ENCODE measurements around the gene CD63. TPM values are rescaled to one million over a fixed set of nuclear protein-coding genes. Genes with fewer than 3 reads are reported as not detected.

Gene CD63
- total RNA-seq, 1 experiment from 2014 or later: 880 TPM

DNA sequence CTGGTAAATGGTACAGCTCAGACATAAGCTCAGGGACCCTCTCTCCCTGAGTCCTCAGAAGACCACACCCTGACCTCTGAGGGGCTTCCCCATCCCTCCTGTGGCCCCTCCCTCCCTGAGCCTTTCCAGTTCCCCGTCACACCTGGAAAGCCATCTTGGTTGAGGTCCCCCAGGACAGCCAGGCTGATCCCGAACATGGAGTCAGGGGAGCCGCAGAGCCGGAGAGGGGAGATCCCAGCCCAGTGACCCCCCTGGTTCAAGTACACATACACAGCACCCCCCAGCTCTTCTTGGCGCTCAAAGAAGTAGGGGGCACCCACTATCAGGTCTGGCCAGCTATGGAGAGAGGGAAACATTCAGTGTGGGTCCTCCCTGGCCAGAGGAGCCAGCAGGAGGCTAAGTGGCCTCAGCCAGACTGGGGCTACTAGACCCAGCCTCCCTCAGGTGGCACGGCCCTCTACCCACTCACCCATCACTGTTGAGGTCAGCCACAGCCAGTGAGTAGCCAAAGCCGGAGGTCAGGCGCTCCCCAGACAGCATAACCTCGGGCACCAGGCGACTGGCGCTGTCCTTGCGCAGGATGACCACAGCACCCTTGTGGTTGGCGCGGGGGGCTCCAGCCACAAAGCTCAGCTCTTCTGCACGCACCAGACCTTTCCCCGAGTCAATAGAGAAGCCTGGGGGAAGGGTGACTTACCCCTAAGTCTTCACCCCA lies 30.4 kb downstream of the CD63 start:
- intact Hi-C loops (cut with micrococcal nuclease; ENCODE audit: unreplicated experiment): no loop called here
- CTCF ChIA-PET: interaction anchor here (3.2 kb wide), 1 partner anchor 17 kb away, joined by 14 read pairs; a partner anchor contains a TSS
- BruUV-seq (replicated peaks): no TSS peak
- no peaks in the 10 kb centered on the region for H3K36me3 Mint-ChIP-seq (ENCODE audit: insufficient read depth, unreplicated experiment)
- H3K4me1 Mint-ChIP-seq (ENCODE audit: low read depth, unreplicated experiment): no peaks in the 10 kb centered on the region
- no peak for DNase-seq
- H3K9me3 Mint-ChIP-seq (ENCODE audit: low read depth, unreplicated experiment): no peaks in the 10 kb centered on the region
- H3K27me3 Mint-ChIP-seq (ENCODE audit: unreplicated experiment): peaks cover 58% of the 10 kb centered on the region
- no peak overlapping the region for H3K4me3 Mint-ChIP-seq (ENCODE audit: low read depth, unreplicated experiment)
- no peak overlapping the region for H3K27ac Mint-ChIP-seq (ENCODE audit: unreplicated experiment)
- TF ChIP-seq, protein P1, sequence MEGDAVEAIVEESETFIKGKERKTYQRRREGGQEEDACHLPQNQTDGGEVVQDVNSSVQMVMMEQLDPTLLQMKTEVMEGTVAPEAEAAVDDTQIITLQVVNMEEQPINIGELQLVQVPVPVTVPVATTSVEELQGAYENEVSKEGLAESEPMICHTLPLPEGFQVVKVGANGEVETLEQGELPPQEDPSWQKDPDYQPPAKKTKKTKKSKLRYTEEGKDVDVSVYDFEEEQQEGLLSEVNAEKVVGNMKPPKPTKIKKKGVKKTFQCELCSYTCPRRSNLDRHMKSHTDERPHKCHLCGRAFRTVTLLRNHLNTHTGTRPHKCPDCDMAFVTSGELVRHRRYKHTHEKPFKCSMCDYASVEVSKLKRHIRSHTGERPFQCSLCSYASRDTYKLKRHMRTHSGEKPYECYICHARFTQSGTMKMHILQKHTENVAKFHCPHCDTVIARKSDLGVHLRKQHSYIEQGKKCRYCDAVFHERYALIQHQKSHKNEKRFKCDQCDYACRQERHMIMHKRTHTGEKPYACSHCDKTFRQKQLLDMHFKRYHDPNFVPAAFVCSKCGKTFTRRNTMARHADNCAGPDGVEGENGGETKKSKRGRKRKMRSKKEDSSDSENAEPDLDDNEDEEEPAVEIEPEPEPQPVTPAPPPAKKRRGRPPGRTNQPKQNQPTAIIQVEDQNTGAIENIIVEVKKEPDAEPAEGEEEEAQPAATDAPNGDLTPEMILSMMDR (IDR thresholded peaks at IDR 0.05; ENCODE audit: unreplicated experiment): no peak

DNA sequence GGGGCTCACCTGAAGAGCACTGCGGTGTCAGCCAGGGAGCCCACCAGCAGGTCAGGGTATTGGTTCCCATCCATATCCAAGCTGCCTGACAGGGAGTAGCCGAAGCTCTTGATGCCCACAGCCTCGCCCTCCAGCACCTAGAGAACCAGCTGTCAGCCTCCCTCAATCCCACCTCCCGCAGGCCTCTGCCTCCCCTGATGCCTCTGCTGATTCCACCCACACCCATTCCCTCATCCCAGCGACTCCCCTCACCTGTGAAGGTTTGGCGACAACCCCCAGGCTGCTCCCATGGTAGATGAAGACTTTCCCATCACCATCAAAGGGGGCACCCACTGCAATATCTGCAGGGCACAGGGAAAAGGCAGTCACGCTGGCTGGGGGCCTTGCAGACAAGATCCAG lies 31.1 kb downstream of the CD63 start:
- Mint-ChIP-seq H3K36me3 (ENCODE audit: insufficient read depth, unreplicated experiment) (no peaks in the 10 kb centered on the region), H3K9me3 (ENCODE audit: low read depth, unreplicated experiment) (no peaks in the 10 kb centered on the region), H3K27me3 (ENCODE audit: unreplicated experiment) (peaks cover 52% of the 10 kb centered on the region), H3K4me3 (ENCODE audit: low read depth, unreplicated experiment) (no peak overlapping the region), H3K27ac (ENCODE audit: unreplicated experiment) (no peak overlapping the region), H3K4me1 (ENCODE audit: low read depth, unreplicated experiment) (no peaks in the 10 kb centered on the region)
- CTCF ChIA-PET: interaction anchor here (3.2 kb wide), 1 partner anchor 16 kb away, joined by 14 read pairs; a partner anchor contains a TSS
- intact Hi-C loops (cut with micrococcal nuclease; ENCODE audit: unreplicated experiment): no loop called here
- BruUV-seq (replicated peaks): no TSS peak
- DNase-seq: no peak
- TF ChIP-seq, protein P1 (IDR thresholded peaks at IDR 0.05; ENCODE audit: unreplicated experiment): no peak

DNA sequence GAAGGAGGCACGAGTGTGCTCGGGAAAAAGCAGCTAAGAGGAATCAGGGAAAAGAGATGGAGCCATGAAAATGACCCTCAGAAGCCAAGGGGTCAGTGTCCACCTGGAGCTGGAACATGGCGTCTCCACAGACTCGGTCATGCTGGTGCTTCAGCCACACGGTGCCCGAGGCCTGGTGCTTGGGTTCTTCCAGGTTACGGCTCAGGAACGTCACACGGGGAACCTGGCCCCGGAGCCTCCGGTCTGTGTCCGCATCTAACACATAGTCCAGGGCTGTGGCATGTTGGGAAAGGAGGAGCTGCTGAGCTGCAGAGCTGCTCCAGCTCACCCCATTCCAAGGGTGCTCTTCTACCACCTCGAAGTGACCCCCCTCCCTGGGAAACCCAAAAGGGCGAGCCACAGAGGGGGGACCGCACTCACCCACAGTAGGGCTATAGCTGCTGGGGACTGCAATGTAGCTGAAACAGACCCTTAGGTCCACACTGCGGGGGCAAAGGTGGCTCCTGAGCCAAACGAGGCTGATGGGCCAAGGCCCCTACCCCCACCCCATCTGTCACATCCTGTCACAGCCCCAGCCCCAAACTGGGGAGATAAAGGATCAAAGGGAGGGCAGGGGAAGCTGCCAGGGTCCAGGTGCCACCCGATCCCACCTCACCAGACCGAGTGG lies 31.9 kb downstream of the CD63 start:
- Mint-ChIP-seq H3K9me3 (ENCODE audit: low read depth, unreplicated experiment) (no peaks in the 10 kb centered on the region), H3K36me3 (ENCODE audit: insufficient read depth, unreplicated experiment) (no peaks in the 10 kb centered on the region), H3K27me3 (ENCODE audit: unreplicated experiment) (peaks cover 52% of the 10 kb centered on the region), H3K4me3 (ENCODE audit: low read depth, unreplicated experiment) (no peak overlapping the region), H3K27ac (ENCODE audit: unreplicated experiment) (no peak overlapping the region), H3K4me1 (ENCODE audit: low read depth, unreplicated experiment) (no peaks in the 10 kb centered on the region)
- intact Hi-C loops (cut with micrococcal nuclease; ENCODE audit: unreplicated experiment): no loop called here
- CTCF ChIA-PET: interaction anchor here (0.6 to 1.4 kb wide), 4 partner anchors 9 to 371 kb away, joined by 3 to 4 read pairs (median 3); a partner anchor contains a TSS
- BruUV-seq (replicated peaks): no TSS peak
- no peak for DNase-seq
- TF ChIP-seq, protein P1 (IDR thresholded peaks at IDR 0.05; ENCODE audit: unreplicated experiment): no peak

DNA sequence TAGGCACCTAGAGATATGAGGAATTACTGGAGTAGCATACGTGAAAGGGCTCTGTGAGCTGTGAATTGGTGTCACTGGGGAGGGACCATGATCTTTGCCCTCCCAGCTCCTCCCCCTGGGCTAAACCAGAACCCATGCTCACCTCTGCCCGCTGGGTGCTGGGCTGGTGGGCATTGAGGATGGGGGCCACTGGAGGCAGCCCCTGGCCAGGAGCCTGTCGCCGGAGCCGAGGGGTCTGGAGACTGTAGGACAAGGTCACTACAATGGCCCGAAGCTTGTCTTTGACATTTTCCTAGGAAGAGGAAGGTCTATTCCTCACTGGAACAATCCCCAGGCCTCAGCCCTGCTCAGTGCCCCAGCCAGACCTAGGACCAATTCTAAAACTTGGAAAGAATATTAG lies 32.7 kb downstream of the CD63 start:
- no peaks in the 10 kb centered on the region for H3K36me3 Mint-ChIP-seq (ENCODE audit: insufficient read depth, unreplicated experiment)
- intact Hi-C loops (cut with micrococcal nuclease; ENCODE audit: unreplicated experiment): no loop called here
- BruUV-seq (replicated peaks): no TSS peak

More for the DNA sequence above, 32.7 kb downstream of the CD63 start:
- DNase-seq: no peak
- Mint-ChIP-seq H3K4me3 (ENCODE audit: low read depth, unreplicated experiment) (no peak overlapping the region), H3K9me3 (ENCODE audit: low read depth, unreplicated experiment) (no peaks in the 10 kb centered on the region), H3K27me3 (ENCODE audit: unreplicated experiment) (peaks cover 52% of the 10 kb centered on the region), H3K4me1 (ENCODE audit: low read depth, unreplicated experiment) (no peaks in the 10 kb centered on the region), H3K27ac (ENCODE audit: unreplicated experiment) (no peak overlapping the region)
- TF ChIP-seq, protein P1 (IDR thresholded peaks at IDR 0.05; ENCODE audit: unreplicated experiment): no peak
- CTCF ChIA-PET: interaction anchor here (0.6 to 1.4 kb wide), 4 partner anchors 10 to 372 kb away, joined by 3 to 4 read pairs (median 3); a partner anchor contains a TSS
